ENCODE data around the gene PLXNA1.
A peak's percentile ranks its signal among the peaks of the same experiment; 100 is the strongest.

The PLXNA1 gene

GRCh38 chr3:127013181-127013580, 30.3 kb downstream of the PLXNA1 start:
- no peak for ATAC-seq
- TF ChIP-seq ZFP30 (CRISPR knock-in tag; IDR thresholded peaks at IDR 0.05) (no peak), CSRNP3 (CRISPR knock-in tag; IDR thresholded peaks at IDR 0.05) (no peak), ZNF8 (CRISPR knock-in tag; IDR thresholded peaks at IDR 0.05) (no peak), PPARA (CRISPR knock-in tag; IDR thresholded peaks at IDR 0.05; ENCODE audit: borderline replicate concordance) (no peak), TCF4 (CRISPR knock-in tag; IDR thresholded peaks at IDR 0.05; ENCODE audit: borderline replicate concordance) (no peak), SNAI2 (CRISPR knock-in tag; IDR thresholded peaks at IDR 0.05) (no peak), TSHZ2 (CRISPR knock-in tag; IDR thresholded peaks at IDR 0.05) (no peak)

- ATAC-seq, result no peak
- TF ChIP-seq POU6F1 (CRISPR knock-in tag; IDR thresholded peaks at IDR 0.05; ENCODE audit: borderline replicate concordance, low read depth) (no peak), ZNF565 (CRISPR knock-in tag; conservative IDR thresholded peaks at IDR 0.05; ENCODE audit: low read depth) (no peak), RARB (CRISPR knock-in tag; IDR thresholded peaks at IDR 0.05) (no peak), GLIS3 (CRISPR knock-in tag; IDR thresholded peaks at IDR 0.05) (no peak), ZC3H10 (CRISPR knock-in tag; IDR thresholded peaks at IDR 0.05) (no peak), TOX (CRISPR knock-in tag; IDR thresholded peaks at IDR 0.05; ENCODE audit: borderline replicate concordance) (no peak), TCF4 (CRISPR knock-in tag; IDR thresholded peaks at IDR 0.05; ENCODE audit: borderline replicate concordance) (no peak), OSR1 (CRISPR knock-in tag; IDR thresholded peaks at IDR 0.05) (no peak), BACH2 (CRISPR knock-in tag; IDR thresholded peaks at IDR 0.05; ENCODE audit: borderline replicate concordance) (no peak)
These were observed 31.0 kb downstream of the PLXNA1 start for GRCh38 chr3:127013758-127014535.

GRCh38 chr3:127014536-127015281, 31.8 kb downstream of the PLXNA1 start:
- TF ChIP-seq ZNF565 (CRISPR knock-in tag; conservative IDR thresholded peaks at IDR 0.05; ENCODE audit: low read depth), result no peak
- no peak for TF ChIP-seq ESRRG (CRISPR knock-in tag; IDR thresholded peaks at IDR 0.05)
- no peak for TF ChIP-seq SNAI2 (CRISPR knock-in tag; IDR thresholded peaks at IDR 0.05)
- ATAC-seq, result no peak

- ATAC-seq, result no peak
- TF ChIP-seq ZNF70 (CRISPR knock-in tag; IDR thresholded peaks at IDR 0.05) (no peak), CSDC2 (CRISPR knock-in tag; IDR thresholded peaks at IDR 0.05) (no peak), TCF4 (CRISPR knock-in tag; IDR thresholded peaks at IDR 0.05; ENCODE audit: borderline replicate concordance) (peak; percentile 33; the same call in 1 of the 2 replicates)
These were observed 32.5 kb downstream of the PLXNA1 start for GRCh38 chr3:127015282-127016042.

GRCh38 chr3:127016043-127016343, 33.1 kb downstream of the PLXNA1 start:
- no peak for ATAC-seq
- TF ChIP-seq RARB (CRISPR knock-in tag; IDR thresholded peaks at IDR 0.05) (no peak), ZNF8 (CRISPR knock-in tag; IDR thresholded peaks at IDR 0.05) (no peak), PPARA (CRISPR knock-in tag; IDR thresholded peaks at IDR 0.05; ENCODE audit: borderline replicate concordance) (no peak), POU6F1 (CRISPR knock-in tag; IDR thresholded peaks at IDR 0.05; ENCODE audit: borderline replicate concordance, low read depth) (no peak), OSR1 (CRISPR knock-in tag; IDR thresholded peaks at IDR 0.05) (no peak), TCF4 (CRISPR knock-in tag; IDR thresholded peaks at IDR 0.05; ENCODE audit: borderline replicate concordance) (no peak), SNAI2 (CRISPR knock-in tag; IDR thresholded peaks at IDR 0.05) (no peak), TOX (CRISPR knock-in tag; IDR thresholded peaks at IDR 0.05; ENCODE audit: borderline replicate concordance) (no peak), TSHZ2 (CRISPR knock-in tag; IDR thresholded peaks at IDR 0.05) (no peak), ZNF565 (CRISPR knock-in tag; conservative IDR thresholded peaks at IDR 0.05; ENCODE audit: low read depth) (no peak), ZFP30 (CRISPR knock-in tag; IDR thresholded peaks at IDR 0.05) (no peak), ARNTL (CRISPR knock-in tag; IDR thresholded peaks at IDR 0.05; ENCODE audit: borderline replicate concordance, low read depth) (no peak), ZC3H10 (CRISPR knock-in tag; IDR thresholded peaks at IDR 0.05) (no peak), BACH2 (CRISPR knock-in tag; IDR thresholded peaks at IDR 0.05; ENCODE audit: borderline replicate concordance) (no peak), ZNF70 (CRISPR knock-in tag; IDR thresholded peaks at IDR 0.05) (no peak), GLIS3 (CRISPR knock-in tag; IDR thresholded peaks at IDR 0.05) (no peak)
